IMR-90 (cell line): ENCODE measurements around the gene DAPL1.

ENCODE experiments used
- CTCF ChIP-seq: conservative IDR thresholded peaks from 2 replicates; pipeline ENCODE4 v1.5.1; 2012; ENCODE audit warnings: mild to moderate bottlenecking, low read depth, low read length, improper control_type of control experiment
- ELK1 ChIP-seq: fragments of 150-350 bp; IDR thresholded peaks from 2 replicates; pipeline ENCODE4 v1.6.1; 2016; ENCODE audit warnings: low read depth, mild to moderate bottlenecking, low read length, moderate library complexity, borderline replicate concordance
- POLR2A ChIP-seq: IDR thresholded peaks from 2 replicates; pipeline ENCODE4 v1.6.1; 2012; ENCODE audit warnings: mild to moderate bottlenecking, low read depth, low read length
- RAD21 ChIP-seq: IDR thresholded peaks from 2 replicates; pipeline ENCODE4 v1.6.1; 2012; ENCODE audit warnings: low read length, improper control_type of control experiment

- TF ChIP-seq POLR2A: no peak
- no peak for TF ChIP-seq RAD21
- TF ChIP-seq CTCF: no peak
- TF ChIP-seq ELK1: no peak
Measured at GRCh38 chr2:158772306-158773078, 22.6 kb upstream of the DAPL1 start.
